GM13976 (cell line): Measurements from ENCODE around the gene TMEM123.

Experiments used
- DNase-seq: peaks from one replicate; pipeline ENCODE4 v3.0.0; 2012; ENCODE audit warnings: low spot score
- in situ Hi-C: fragments of 300-500 bp; cut with MboI; formaldehyde crosslinking; loops from one replicate; pipeline ENCODE4 v1.12.0; 2022; ENCODE audit warnings: low sequenced_read_pairs, mixed read lengths, inconsistent platforms; ENCODE audit not compliant: unreplicated experiment
- TF ChIP-seq, protein P1 (sequence below): IDR thresholded peaks from 2 replicates; pipeline ENCODE4 v1.5.1; 2012; ENCODE audit warnings: borderline replicate concordance, mild to moderate bottlenecking; ENCODE audit not compliant: insufficient read depth; ENCODE audit errors: extremely low read depth, missing control alignments, control extremely low read depth

Gene TMEM123

DNA sequence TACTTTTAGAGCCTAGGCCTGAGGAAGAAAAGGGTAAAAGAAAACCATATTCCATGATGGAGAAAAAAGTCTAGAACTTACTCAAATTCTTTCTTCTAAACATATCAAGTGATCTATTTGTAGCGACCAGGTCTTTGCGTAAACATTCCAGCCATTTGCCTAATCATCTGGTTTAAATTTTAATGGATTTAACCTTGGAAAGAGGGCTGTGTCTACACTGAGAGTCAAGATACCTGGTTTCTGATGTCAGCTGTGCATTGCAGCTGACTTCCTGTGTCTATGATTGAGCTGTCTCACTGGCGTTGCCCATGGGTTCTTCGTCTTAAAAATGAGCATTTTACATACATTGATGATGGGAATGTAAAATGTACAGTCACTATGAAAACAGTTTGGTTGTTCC, 10.0 kb upstream of the TMEM123 start:
- TF ChIP-seq, protein P1, sequence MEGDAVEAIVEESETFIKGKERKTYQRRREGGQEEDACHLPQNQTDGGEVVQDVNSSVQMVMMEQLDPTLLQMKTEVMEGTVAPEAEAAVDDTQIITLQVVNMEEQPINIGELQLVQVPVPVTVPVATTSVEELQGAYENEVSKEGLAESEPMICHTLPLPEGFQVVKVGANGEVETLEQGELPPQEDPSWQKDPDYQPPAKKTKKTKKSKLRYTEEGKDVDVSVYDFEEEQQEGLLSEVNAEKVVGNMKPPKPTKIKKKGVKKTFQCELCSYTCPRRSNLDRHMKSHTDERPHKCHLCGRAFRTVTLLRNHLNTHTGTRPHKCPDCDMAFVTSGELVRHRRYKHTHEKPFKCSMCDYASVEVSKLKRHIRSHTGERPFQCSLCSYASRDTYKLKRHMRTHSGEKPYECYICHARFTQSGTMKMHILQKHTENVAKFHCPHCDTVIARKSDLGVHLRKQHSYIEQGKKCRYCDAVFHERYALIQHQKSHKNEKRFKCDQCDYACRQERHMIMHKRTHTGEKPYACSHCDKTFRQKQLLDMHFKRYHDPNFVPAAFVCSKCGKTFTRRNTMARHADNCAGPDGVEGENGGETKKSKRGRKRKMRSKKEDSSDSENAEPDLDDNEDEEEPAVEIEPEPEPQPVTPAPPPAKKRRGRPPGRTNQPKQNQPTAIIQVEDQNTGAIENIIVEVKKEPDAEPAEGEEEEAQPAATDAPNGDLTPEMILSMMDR, result no peak
- in situ Hi-C loops, result no loop called here
- no peak for DNase-seq

DNA sequence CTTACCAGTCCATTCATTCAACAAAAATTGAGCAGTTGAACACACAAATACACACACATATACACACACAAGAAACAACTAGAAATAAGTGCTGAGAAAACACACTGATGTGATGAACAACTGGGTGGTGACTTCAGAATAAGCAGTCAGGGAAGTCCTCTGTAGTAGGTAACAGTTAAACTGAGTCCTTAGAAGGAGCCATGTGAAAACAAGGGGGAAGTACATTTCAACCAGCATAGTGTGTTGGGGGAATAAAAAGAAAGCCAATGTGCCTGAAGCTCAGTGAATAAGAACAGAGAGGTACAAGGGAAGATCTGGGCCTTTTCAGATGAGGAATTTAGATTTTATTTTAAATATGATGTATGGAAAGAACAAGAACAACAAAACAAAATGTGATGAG, 6.8 kb upstream of the TMEM123 start:
- DNase-seq, result no peak
- TF ChIP-seq, protein P1, result no peak
- in situ Hi-C loops, result no loop called here

DNA sequence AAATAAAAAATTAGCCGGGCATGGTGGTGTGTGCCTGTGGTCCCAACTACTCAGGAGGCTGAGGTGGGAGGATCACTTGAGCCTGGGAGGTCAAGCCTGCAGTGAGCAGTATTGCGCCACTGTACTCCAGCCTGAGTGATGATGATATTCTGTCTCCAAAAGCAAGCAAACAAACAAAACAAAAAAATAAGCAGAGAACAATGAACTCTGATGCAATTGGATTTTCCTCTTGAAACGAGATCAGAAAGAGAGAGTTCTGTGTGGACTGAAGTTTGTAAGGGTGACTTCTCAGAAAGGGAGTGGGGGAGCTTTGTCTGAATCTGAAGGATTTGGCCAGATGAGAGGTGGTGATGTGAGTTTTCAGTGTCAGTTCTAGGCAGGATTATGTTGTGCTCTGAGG, 6.0 kb upstream of the TMEM123 start:
- in situ Hi-C loops, result no loop called here
- no peak for DNase-seq
- TF ChIP-seq, protein P1, result no peak

DNA sequence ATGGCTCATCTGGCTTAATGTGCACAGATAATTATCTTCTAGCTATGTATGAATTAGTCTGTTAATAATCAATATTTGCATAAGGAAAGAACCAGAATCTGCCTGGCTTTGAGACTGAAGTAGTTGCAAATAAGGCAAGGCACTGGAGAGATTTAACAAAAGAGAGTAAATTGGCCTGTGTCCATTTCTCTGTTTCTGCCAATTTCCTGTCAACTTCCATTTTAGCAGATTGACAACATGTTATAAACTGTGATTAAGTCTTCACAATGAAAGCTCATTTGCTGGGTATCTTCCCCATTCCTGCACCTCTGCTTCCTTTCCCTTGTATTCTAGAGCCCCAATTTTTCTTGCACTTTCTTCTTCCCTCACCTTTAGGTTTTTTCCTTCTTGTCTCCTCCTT, 5.3 kb upstream of the TMEM123 start:
- DNase-seq, result no peak
- TF ChIP-seq, protein P1, result no peak
- in situ Hi-C loops, result no loop called here

DNA sequence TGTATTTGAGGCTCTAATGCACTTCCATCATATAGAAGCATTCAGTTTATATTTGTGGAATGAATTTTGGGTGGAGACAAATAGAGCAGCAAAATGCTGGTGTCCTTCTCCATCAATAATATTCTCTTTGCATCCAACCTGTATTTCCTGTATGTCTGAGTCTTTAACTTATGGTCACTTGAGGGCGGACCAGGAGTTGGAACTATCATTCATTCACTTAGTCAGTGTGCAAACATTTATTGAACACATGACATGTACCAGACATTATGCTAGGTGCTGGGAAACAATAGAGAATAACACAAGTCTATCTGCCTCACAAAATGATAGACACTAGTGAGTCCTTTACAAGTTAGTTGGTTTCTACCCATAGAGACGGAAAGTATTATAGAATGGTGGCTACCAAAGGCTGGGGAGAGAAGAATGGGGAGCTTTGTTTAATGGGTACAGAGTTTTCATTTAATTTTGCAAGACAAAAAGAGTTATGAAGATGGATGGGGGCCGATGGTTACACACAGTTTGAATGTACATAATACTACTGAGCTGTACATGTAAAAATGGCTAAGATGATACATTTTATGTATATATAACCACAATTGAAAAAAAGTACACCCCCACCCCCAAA, 4.6 kb upstream of the TMEM123 start:
- TF ChIP-seq, protein P1, result no peak
- in situ Hi-C loops, result no loop called here
- DNase-seq, result no peak

DNA sequence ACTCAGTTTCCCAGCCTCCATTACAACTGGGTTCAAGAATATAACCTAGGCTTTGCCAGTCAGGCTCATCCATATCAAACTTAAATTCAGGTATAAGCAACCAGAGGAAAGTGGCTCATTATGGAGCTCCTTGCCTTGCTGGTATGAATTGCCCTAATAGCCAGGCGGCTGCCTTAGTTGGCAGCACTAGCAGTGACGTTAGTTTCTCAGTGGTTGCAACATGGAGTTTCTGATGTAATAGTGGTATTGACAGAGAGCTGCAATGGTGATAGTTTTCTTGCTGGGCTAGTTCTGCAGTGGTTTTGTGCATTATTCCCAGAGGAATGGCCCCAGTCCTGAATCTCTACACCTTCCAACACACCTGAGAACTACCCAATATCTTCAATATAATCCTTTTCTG, 3.8 kb upstream of the TMEM123 start:
- in situ Hi-C loops, result no loop called here
- DNase-seq, result no peak
- TF ChIP-seq, protein P1, result no peak

DNA sequence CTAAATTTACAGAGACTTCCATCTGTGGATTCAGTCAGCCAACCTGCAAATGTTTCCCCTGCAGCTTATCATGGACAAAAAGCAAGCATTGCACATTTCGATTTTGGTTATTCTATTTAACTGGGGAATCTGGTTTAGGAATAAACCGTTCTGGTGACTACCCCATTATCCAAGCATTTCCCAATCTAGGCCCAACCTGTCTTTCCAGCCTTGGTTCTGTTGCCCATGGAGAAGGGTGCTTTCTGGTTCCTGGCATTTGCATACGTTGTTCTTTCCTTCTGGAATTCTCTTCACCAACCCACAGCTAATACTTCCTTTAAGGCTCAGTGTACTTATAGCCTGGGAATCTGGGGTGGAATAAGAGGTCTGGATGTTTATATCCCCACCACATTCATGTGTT, 1.4 kb upstream of the TMEM123 start:
- no peak for DNase-seq
- TF ChIP-seq, protein P1, result no peak
- in situ Hi-C loops, result no loop called here
